GM19397 (cell line): ENCODE measurements around the gene SMCHD1.
"Not testable (repeated sequence)": the region's sequence is repeated elsewhere in the genome, so short reads cannot be mapped to it uniquely, and the experiment has no call there.

Experiments used
- ATAC-seq: cut with Tn5 transposase; IDR thresholded peaks from one replicate; pipeline ENCODE4 v1.9.1; 2021; ENCODE audit warnings: mild to moderate bottlenecking, moderate library complexity; ENCODE audit not compliant: unreplicated experiment

Gene SMCHD1

GRCh38 chr18:2656981-2657512, 1.5 kb downstream of the SMCHD1 start:
- no peak for ATAC-seq

- ATAC-seq, result no peak
Measured at GRCh38 chr18:2657788-2658458, 2.4 kb downstream of the SMCHD1 start.

GRCh38 chr18:2660849-2661248, 5.3 kb downstream of the SMCHD1 start:
- not testable (repeated sequence) for ATAC-seq

GRCh38 chr18:2662288-2662687, 6.8 kb downstream of the SMCHD1 start:
- not testable (repeated sequence) for ATAC-seq

- ATAC-seq, result no peak
Measured at GRCh38 chr18:2662990-2663389, 7.5 kb downstream of the SMCHD1 start.

- no peak for ATAC-seq
Measured at GRCh38 chr18:2672410-2672809, 16.9 kb downstream of the SMCHD1 start.

GRCh38 chr18:2672872-2673271, 17.3 kb downstream of the SMCHD1 start:
- ATAC-seq, result no peak

GRCh38 chr18:2678933-2679332, 23.4 kb downstream of the SMCHD1 start:
- ATAC-seq, result not testable (repeated sequence)

GRCh38 chr18:2680216-2680792, 24.8 kb downstream of the SMCHD1 start:
- ATAC-seq, result no peak

- no peak for ATAC-seq
Measured at GRCh38 chr18:2681993-2682603, 26.6 kb downstream of the SMCHD1 start.

- ATAC-seq, result no peak
Measured at GRCh38 chr18:2683055-2683454, 27.5 kb downstream of the SMCHD1 start.

GRCh38 chr18:2686349-2686968, 30.9 kb downstream of the SMCHD1 start:
- no peak for ATAC-seq

- ATAC-seq, result peak; percentile 82
Measured at GRCh38 chr18:2687390-2688001, 32.0 kb downstream of the SMCHD1 start.

- ATAC-seq, result no peak
Measured at GRCh38 chr18:2692508-2692907, 37.0 kb downstream of the SMCHD1 start.

GRCh38 chr18:2697184-2697583, 41.7 kb downstream of the SMCHD1 start:
- no peak for ATAC-seq

GRCh38 chr18:2699001-2699400, 43.5 kb downstream of the SMCHD1 start:
- ATAC-seq, result no peak

GRCh38 chr18:2704541-2704940, 49.0 kb downstream of the SMCHD1 start:
- no peak for ATAC-seq

- ATAC-seq, result no peak
Measured at GRCh38 chr18:2706903-2707302, 51.4 kb downstream of the SMCHD1 start.

GRCh38 chr18:2707551-2708168, 52.1 kb downstream of the SMCHD1 start:
- no peak for ATAC-seq

- ATAC-seq, result no peak
Measured at GRCh38 chr18:2709316-2709715, 53.8 kb downstream of the SMCHD1 start.

- no peak for ATAC-seq
Measured at GRCh38 chr18:2714140-2714539, 58.6 kb downstream of the SMCHD1 start.
